ENCODE data around the gene FRZB. TPM values are rescaled to one million over a fixed set of nuclear protein-coding genes. Genes with fewer than 3 reads are reported as not detected.

The FRZB gene
- polyA plus RNA-seq, 4 donors, result 12.1 to 17.7 (median 14.0) TPM

GRCh38 chr2:182810087-182810486 lies 56.4 kb downstream of the FRZB start:
- DNase-seq (ENCODE audit: low read depth in 4 of 4, low spot score in 3 of 4), result no peak

- no peak for DNase-seq (ENCODE audit: low read depth in 4 of 4, low spot score in 3 of 4)
Observed at GRCh38 chr2:182807319-182807718, 59.1 kb downstream of the FRZB start.

GRCh38 chr2:182804128-182804527 lies 62.3 kb downstream of the FRZB start:
- no peak for DNase-seq (ENCODE audit: low read depth in 4 of 4, low spot score in 3 of 4)

GRCh38 chr2:182798736-182799135 lies 67.7 kb downstream of the FRZB start:
- no peak for DNase-seq (ENCODE audit: low read depth in 4 of 4, low spot score in 3 of 4)

- no peak for DNase-seq (ENCODE audit: low read depth in 4 of 4, low spot score in 3 of 4)
Observed at GRCh38 chr2:182792441-182792840, 74.0 kb downstream of the FRZB start.

GRCh38 chr2:182784777-182785176 lies 81.7 kb downstream of the FRZB start:
- peak in 3 of 4 donors; percentile 12 to 20 (median 13) for DNase-seq (ENCODE audit: low read depth in 4 of 4, low spot score in 3 of 4)

- DNase-seq (ENCODE audit: low read depth in 4 of 4, low spot score in 3 of 4), result no peak
Observed at GRCh38 chr2:182784058-182784706, 82.3 kb downstream of the FRZB start.

Other genes starting within 250 kb of the FRZB start
- gene DNAJC10, start 150.4 kb downstream of the FRZB start, polyA plus RNA-seq (ENCODE audit: insufficient read length in 4 of 4), result 100 to 1,000 TPM; 158 to 204 (median 184) TPM
- gene NCKAP1, start 171.8 kb upstream of the FRZB start, polyA plus RNA-seq (ENCODE audit: insufficient read length in 4 of 4), result 100 to 1,000 TPM; 113 to 148 (median 142) TPM
- 1 to 10 TPM; 4.8 to 7.3 (median 5.7) TPM for gene DUSP19, start 212.1 kb upstream of the FRZB start, polyA plus RNA-seq (ENCODE audit: insufficient read length in 4 of 4)